ES-I3 (cell line): ENCODE results near the gene NEK4.
A peak's percentile ranks its signal among the peaks of the same experiment; 100 is the strongest.

Experiments used
- H3K36me3 ChIP-seq: 2 replicates; pipeline ENCODE4 v1.6.1; 2013; ENCODE audit warnings: mild to moderate bottlenecking, low read length, control low read depth, moderate library complexity; ENCODE audit not compliant: insufficient read depth
- H3K4me1 ChIP-seq: 2 replicates; pipeline ENCODE4 v1.6.1; 2013; ENCODE audit warnings: mild to moderate bottlenecking, control low read depth, low read length; ENCODE audit not compliant: insufficient read depth
- H3K9ac ChIP-seq: 2 replicates; pipeline ENCODE4 v1.6.1; 2013; ENCODE audit warnings: low read depth, mild to moderate bottlenecking, low read length, moderate library complexity
- H3K9me3 ChIP-seq: 2 replicates; pipeline ENCODE4 v1.6.1; 2013; ENCODE audit warnings: mild to moderate bottlenecking, low read length, moderate library complexity; ENCODE audit not compliant: control insufficient read depth, insufficient read depth

NEK4 gene

GRCh38 chr3:52770496-52771333, at the start of gene NEK4:
Gene NEK4 (minus strand): TSS chr3:52770940. CDS start chr3:52770746, 194 bp downstream.
- Histone ChIP-seq H3K4me1 (no peaks in the 10 kb centered on the region), H3K9me3 (no peaks in the 10 kb centered on the region), H3K9ac (peak within 1 kb of the TSS; percentile 74), H3K36me3 (peaks cover 9% of the 10 kb centered on the region)

GRCh38 chr3:52819936-52820335, 49.2 kb upstream of the NEK4 start:
- Histone ChIP-seq H3K9ac (no peak overlapping the region), H3K36me3 (no peaks in the 10 kb centered on the region), H3K9me3 (no peaks in the 10 kb centered on the region), H3K4me1 (peaks cover 15% of the 10 kb centered on the region; the same call in 1 of the 2 replicates)

GRCh38 chr3:52817860-52818259, 47.1 kb upstream of the NEK4 start:
- Histone ChIP-seq H3K9me3 (no peaks in the 10 kb centered on the region), H3K4me1 (peaks cover 15% of the 10 kb centered on the region; the same call in 1 of the 2 replicates), H3K9ac (no peak overlapping the region), H3K36me3 (no peaks in the 10 kb centered on the region)

DNA sequence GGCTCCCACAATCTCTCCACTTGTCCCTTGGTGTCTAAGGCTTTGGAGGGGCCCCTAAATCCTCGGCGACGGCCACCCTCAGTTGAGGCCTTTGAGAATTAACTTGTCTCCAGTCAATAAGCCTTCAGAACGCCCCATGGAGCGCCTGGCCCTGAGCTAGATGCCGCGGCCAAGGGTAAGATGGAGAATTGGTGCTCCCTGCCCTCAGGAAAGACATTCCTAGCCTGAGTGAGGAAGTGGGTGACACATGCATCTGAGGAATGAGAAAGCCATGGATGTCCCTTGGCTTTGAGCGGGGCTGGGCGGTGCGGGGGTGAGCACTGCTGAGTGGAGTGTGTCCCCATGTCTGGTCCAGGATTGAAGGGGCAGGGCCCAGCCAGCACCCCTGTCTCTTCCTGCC, 46.5 kb upstream of the NEK4 start:
- no peak overlapping the region for H3K9ac ChIP-seq
- H3K4me1 ChIP-seq, result peaks cover 15% of the 10 kb centered on the region; the same call in 1 of the 2 replicates
- H3K9me3 ChIP-seq, result no peaks in the 10 kb centered on the region
- no peaks in the 10 kb centered on the region for H3K36me3 ChIP-seq

- no peak overlapping the region for H3K9ac ChIP-seq
Measured at GRCh38 chr3:52816654-52817053, 45.9 kb upstream of the NEK4 start.

DNA sequence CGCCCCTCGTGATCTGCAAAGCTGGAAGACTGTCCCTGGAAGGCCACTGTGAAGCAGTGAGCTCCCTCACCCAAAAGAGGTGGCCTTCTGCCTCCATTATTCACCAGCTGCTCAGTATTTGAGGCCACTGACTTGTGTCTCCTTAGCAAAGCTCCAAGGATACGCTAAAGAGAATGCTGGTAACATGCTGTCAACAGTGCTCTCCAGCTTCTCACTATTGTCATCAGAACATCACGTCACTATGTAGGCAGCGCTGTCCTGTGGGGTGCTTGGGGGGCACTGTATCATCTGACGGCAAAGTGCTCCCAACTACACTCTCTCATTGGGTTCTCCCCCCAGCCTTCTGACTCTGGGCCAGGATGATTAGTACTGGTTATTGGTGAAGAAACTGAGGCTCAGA, 45.5 kb upstream of the NEK4 start:
- no peaks in the 10 kb centered on the region for H3K36me3 ChIP-seq
- H3K9me3 ChIP-seq, result no peaks in the 10 kb centered on the region
- H3K9ac ChIP-seq, result no peak overlapping the region
- H3K4me1 ChIP-seq, result peaks cover 15% of the 10 kb centered on the region; the same call in 1 of the 2 replicates

More at GRCh38 chr3:52816654-52817053, 45.9 kb upstream of the NEK4 start:
- Histone ChIP-seq H3K36me3 (no peaks in the 10 kb centered on the region), H3K4me1 (peaks cover 15% of the 10 kb centered on the region; the same call in 1 of the 2 replicates), H3K9me3 (no peaks in the 10 kb centered on the region)

- no peaks in the 10 kb centered on the region for H3K36me3 ChIP-seq
- H3K9ac ChIP-seq, result no peak overlapping the region
- H3K4me1 ChIP-seq, result peaks cover 6% of the 10 kb centered on the region; the same call in 1 of the 2 replicates
- no peaks in the 10 kb centered on the region for H3K9me3 ChIP-seq
Measured at GRCh38 chr3:52813810-52814209, 43.1 kb upstream of the NEK4 start.

GRCh38 chr3:52811452-52812011, 40.8 kb upstream of the NEK4 start:
- Histone ChIP-seq H3K9ac (no peak overlapping the region), H3K9me3 (no peaks in the 10 kb centered on the region), H3K4me1 (no peaks in the 10 kb centered on the region), H3K36me3 (no peaks in the 10 kb centered on the region)

DNA sequence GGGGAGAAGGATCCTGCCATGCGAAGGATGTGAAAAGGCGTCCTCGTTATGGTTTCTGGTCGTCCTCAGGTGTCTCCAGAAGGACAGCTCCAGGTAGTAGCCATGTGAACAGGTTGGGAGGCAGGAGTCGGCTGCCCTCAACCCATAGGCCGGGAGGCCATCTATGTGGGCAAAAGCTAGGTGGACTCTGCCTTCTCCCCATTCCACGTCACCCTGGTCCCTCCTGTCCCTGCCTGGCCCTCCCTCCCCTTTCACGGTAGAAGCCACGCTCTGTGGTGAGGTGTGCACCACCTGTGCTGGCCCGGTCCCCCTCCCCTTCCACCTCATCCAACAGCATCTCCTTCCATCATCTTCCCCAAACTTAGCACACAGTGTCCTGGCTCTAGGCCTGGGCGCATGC, 40.2 kb upstream of the NEK4 start:
- Histone ChIP-seq H3K36me3 (no peaks in the 10 kb centered on the region), H3K9ac (no peak overlapping the region), H3K4me1 (no peaks in the 10 kb centered on the region), H3K9me3 (no peaks in the 10 kb centered on the region)

- Histone ChIP-seq H3K9ac (no peak overlapping the region), H3K36me3 (no peaks in the 10 kb centered on the region)
Measured at GRCh38 chr3:52809662-52810377, 39.1 kb upstream of the NEK4 start.

DNA sequence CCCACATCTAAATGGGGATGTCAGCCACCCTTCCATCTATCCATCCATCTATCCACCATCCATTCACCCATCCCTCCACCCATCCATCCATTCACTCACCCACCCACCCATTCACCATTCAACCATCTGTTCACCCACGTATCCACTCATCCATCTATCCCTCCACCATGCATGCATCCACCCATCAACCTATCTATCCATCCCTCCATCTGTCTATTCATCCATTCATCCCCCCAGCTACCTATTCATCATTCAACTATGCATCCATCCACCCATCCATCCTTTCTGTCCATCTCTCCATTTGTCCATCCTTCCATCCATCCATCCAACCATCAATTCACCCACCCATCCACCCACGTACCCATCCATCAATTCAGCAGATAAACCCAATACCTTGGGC, 38.4 kb upstream of the NEK4 start:
- Histone ChIP-seq H3K36me3 (no peaks in the 10 kb centered on the region), H3K4me1 (no peaks in the 10 kb centered on the region), H3K9ac (no peak overlapping the region), H3K9me3 (no peaks in the 10 kb centered on the region)

More at GRCh38 chr3:52809662-52810377, 39.1 kb upstream of the NEK4 start:
- no peaks in the 10 kb centered on the region for H3K4me1 ChIP-seq
- no peaks in the 10 kb centered on the region for H3K9me3 ChIP-seq

- Histone ChIP-seq H3K4me1 (no peaks in the 10 kb centered on the region), H3K9ac (no peak overlapping the region), H3K9me3 (no peaks in the 10 kb centered on the region), H3K36me3 (no peaks in the 10 kb centered on the region)
Measured at GRCh38 chr3:52805270-52806039, 34.7 kb upstream of the NEK4 start.

DNA sequence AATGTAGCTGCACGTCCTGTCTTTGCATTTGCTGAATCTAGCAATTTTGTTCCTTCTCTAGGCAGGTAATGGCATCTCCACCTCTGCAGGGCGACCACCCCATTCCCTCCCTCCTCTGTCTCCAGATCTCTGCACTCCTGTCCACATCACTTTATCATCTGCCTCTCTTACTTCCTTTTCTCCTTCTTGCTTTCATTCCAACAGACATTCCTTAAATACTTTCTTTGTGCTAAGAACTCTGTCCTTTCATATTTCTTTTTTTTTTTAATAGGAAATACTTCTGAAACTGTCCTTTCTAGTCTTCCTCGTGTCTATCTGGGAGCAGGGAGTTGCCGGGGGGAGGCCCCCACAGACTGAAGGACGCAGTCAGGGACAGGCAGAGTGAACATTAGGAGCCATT, 31.1 kb upstream of the NEK4 start:
- H3K36me3 ChIP-seq, result no peaks in the 10 kb centered on the region
- H3K9ac ChIP-seq, result no peak overlapping the region
- H3K4me1 ChIP-seq, result no peaks in the 10 kb centered on the region
- no peaks in the 10 kb centered on the region for H3K9me3 ChIP-seq

- Histone ChIP-seq H3K9ac (no peak overlapping the region), H3K9me3 (no peaks in the 10 kb centered on the region), H3K36me3 (no peaks in the 10 kb centered on the region), H3K4me1 (no peaks in the 10 kb centered on the region)
Measured at GRCh38 chr3:52800079-52800478, 29.3 kb upstream of the NEK4 start.
